NCI-H1105 (cell line): ENCODE measurements around the gene LCMT1.
A peak's percentile ranks its signal among the peaks of the same experiment; 100 is the strongest.
"Not testable (repeated sequence)": the region's sequence is repeated elsewhere in the genome, so short reads cannot be mapped to it uniquely, and the experiment has no call there.

Source experiments
- DNase-seq: peaks from one replicate; lab custom pipeline; 2025; lab: John Stamatoyannopoulos, UW

Gene LCMT1

GRCh38 chr16:25095636-25096035 lies 15.9 kb upstream of the LCMT1 start:
- no peak for DNase-seq

- no peak for DNase-seq
Measured at GRCh38 chr16:25097276-25097975, 14.1 kb upstream of the LCMT1 start.

- DNase-seq = no peak
Measured at GRCh38 chr16:25100511-25100910, 11.0 kb upstream of the LCMT1 start.

GRCh38 chr16:25106567-25107465 lies 4.7 kb upstream of the LCMT1 start:
- peak; percentile 63 for DNase-seq

- no peak for DNase-seq
Measured at GRCh38 chr16:25107466-25107792, 4.1 kb upstream of the LCMT1 start.

- no peak for DNase-seq
Measured at GRCh38 chr16:25108054-25108453, 3.5 kb upstream of the LCMT1 start.

GRCh38 chr16:25109643-25110042 lies 1.9 kb upstream of the LCMT1 start:
- no peak for DNase-seq

- DNase-seq = no peak
Measured at GRCh38 chr16:25110387-25110947, 1.1 kb upstream of the LCMT1 start.

- DNase-seq = no peak
Measured at GRCh38 chr16:25114121-25114520, 2.6 kb downstream of the LCMT1 start.

GRCh38 chr16:25118851-25119578 lies 7.5 kb downstream of the LCMT1 start:
- no peak for DNase-seq

- DNase-seq = no peak
Measured at GRCh38 chr16:25121824-25122600, 10.5 kb downstream of the LCMT1 start.

- no peak for DNase-seq
Measured at GRCh38 chr16:25124503-25124902, 13.0 kb downstream of the LCMT1 start.

- not testable (repeated sequence) for DNase-seq
Measured at GRCh38 chr16:25126086-25126666, 14.6 kb downstream of the LCMT1 start.

- no peak for DNase-seq
Measured at GRCh38 chr16:25126820-25127232, 15.3 kb downstream of the LCMT1 start.

- not testable (repeated sequence) for DNase-seq
Measured at GRCh38 chr16:25132751-25133150, 21.2 kb downstream of the LCMT1 start.

GRCh38 chr16:25134166-25134700 lies 22.7 kb downstream of the LCMT1 start:
- DNase-seq = no peak

- no peak for DNase-seq
Measured at GRCh38 chr16:25135254-25135878, 23.8 kb downstream of the LCMT1 start.

- DNase-seq = no peak
Measured at GRCh38 chr16:25138130-25138529, 26.6 kb downstream of the LCMT1 start.

GRCh38 chr16:25140459-25140858 lies 28.9 kb downstream of the LCMT1 start:
- DNase-seq = no peak

- DNase-seq = no peak
Measured at GRCh38 chr16:25141648-25142047, 30.1 kb downstream of the LCMT1 start.
